SK-N-SH (cell line): ENCODE measurements around the gene PYGM. TPM values are rescaled to one million over a fixed set of nuclear protein-coding genes. Genes with fewer than 3 reads are reported as not detected.

Experiments used
- CTCF ChIA-PET: fragments of 300-600, 350-600 bp; formaldehyde crosslinking; extraction: SDS; loops from one replicate; lab custom pipeline; 2021; lab: Yijun Ruan, JAX
- POLR2A ChIA-PET: fragments of 350-600 bp; sonication (Branson Sonifier 250); formaldehyde crosslinking; extraction: SDS; loops from one replicate; lab custom pipeline; 2020; ENCODE audit warnings: antibody characterized with exemption, inconsistent platforms; lab: Yijun Ruan, JAX
- DNase-seq: peaks from one replicate; pipeline ENCODE4 v3.0.0; 2012
- H2AFZ ChIP-seq: fragments of 200-600 bp; sonication (generic); 2 replicates; pipeline ENCODE4 v1.8.1; 2016; ENCODE audit warnings: antibody characterized with exemption, mild to moderate bottlenecking, low read depth
- H3F3A ChIP-seq: fragments of 200-600 bp; sonication (generic); replicated peaks from 2 replicates; pipeline ENCODE3; 2016; ENCODE audit warnings: antibody characterized with exemption, mild to moderate bottlenecking; ENCODE audit not compliant: insufficient read depth
- H3K27ac ChIP-seq, 2 experiments: fragments of 200-500 bp in 1 of 2; fragments of 200-600 bp in 1 of 2; sonication (Bioruptor generic) in 1 of 2; sonication (generic), shearing (Covaris generic) in 1 of 2; 2 replicates each; pipeline versions ENCODE4 v1.5.1 to v1.6.1; 2014 to 2016; ENCODE audit warnings: low read depth in 2 of 2, inconsistent platforms in 1 of 2, low read length in 1 of 2, mild to moderate bottlenecking in 1 of 2, mixed read lengths in 1 of 2
- H3K27me3 ChIP-seq: fragments of 200-600 bp; sonication (generic), shearing (Covaris generic); 2 replicates; pipeline ENCODE4 v1.6.1; 2016; ENCODE audit warnings: mixed run types; ENCODE audit not compliant: insufficient read depth
- H3K36me3 ChIP-seq, 2 experiments: fragments of 200-500 bp in 1 of 2; fragments of 200-600 bp in 1 of 2; sonication (Bioruptor generic) in 1 of 2; sonication (generic) in 1 of 2; replicated peaks in 1 of 2; 2 replicates each; pipeline versions ENCODE3 to v1.5.1; 2014 to 2016; ENCODE audit warnings: low read length in 1 of 2, mild to moderate bottlenecking in 1 of 2; ENCODE audit not compliant: insufficient read depth in 2 of 2, control insufficient read depth in 1 of 2
- H3K4me1 ChIP-seq, 2 experiments: fragments of 200-500 bp in 1 of 2; fragments of 200-600 bp in 1 of 2; sonication (Bioruptor generic) in 1 of 2; sonication (generic), shearing (Covaris generic) in 1 of 2; 2 replicates each; pipeline versions ENCODE4 v1.5.1 to v1.6.1; 2014 to 2016; ENCODE audit warnings: low read depth in 1 of 2, low read length in 1 of 2, mixed run types in 1 of 2; ENCODE audit not compliant: insufficient read depth in 2 of 2, control insufficient read depth in 1 of 2
- H3K4me2 ChIP-seq: fragments of 200-600 bp; sonication (generic), shearing (Covaris generic); 2 replicates; pipeline ENCODE4 v1.6.1; 2017; ENCODE audit warnings: mixed run types
- H3K4me3 ChIP-seq, 2 experiments: fragments of 200-500 bp in 1 of 2; fragments of 200-600 bp in 1 of 2; sonication (Bioruptor generic) in 1 of 2; sonication (generic), shearing (Covaris generic) in 1 of 2; 2 replicates each; pipeline versions ENCODE4 v1.5.1 to v1.8.1; 2014 to 2016; ENCODE audit warnings: low read depth in 2 of 2, inconsistent platforms in 1 of 2, low read length in 1 of 2, mild to moderate bottlenecking in 1 of 2, mixed read lengths in 1 of 2, moderate library complexity in 1 of 2
- H3K79me2 ChIP-seq: fragments of 200-600 bp; sonication (generic); 2 replicates; pipeline ENCODE4 v1.8.1; 2017; ENCODE audit warnings: mild to moderate bottlenecking; ENCODE audit not compliant: insufficient read depth
- H3K9ac ChIP-seq: fragments of 200-600 bp; sonication (generic); 2 replicates; pipeline ENCODE4 v1.6.1; 2017; ENCODE audit warnings: mixed run types
- H3K9me2 ChIP-seq: fragments of 200-600 bp; sonication (generic); 2 replicates; pipeline ENCODE4 v1.6.1; 2017; ENCODE audit warnings: mixed run types
- H3K9me3 ChIP-seq: fragments of 200-600 bp; sonication (generic); 2 replicates; pipeline ENCODE4 v1.6.1; 2017; ENCODE audit warnings: mixed run types, mild to moderate bottlenecking, moderate library complexity
- H4K20me1 ChIP-seq: fragments of 200-600 bp; sonication (generic); 2 replicates; pipeline ENCODE4 v1.6.1; 2017; ENCODE audit warnings: mild to moderate bottlenecking, mixed run types; ENCODE audit not compliant: insufficient read depth
- CHD2 ChIP-seq: fragments of 150-350 bp; IDR thresholded peaks from 2 replicates; pipeline ENCODE4 v1.6.1; 2018; ENCODE audit warnings: low read length; ENCODE audit not compliant: partially characterized antibody
- ELF1 ChIP-seq: IDR thresholded peaks from 2 replicates; pipeline ENCODE4 v1.4.0; 2012
- EP300 ChIP-seq, 2 experiments: IDR thresholded peaks; 2 replicates each; pipeline versions ENCODE4 v1.4.0 to v1.6.1; 2012; ENCODE audit warnings: borderline replicate concordance in 1 of 2, low read depth in 1 of 2, low read length in 1 of 2
- EZH2phosphoT487 ChIP-seq: fragments of 200-600 bp; sonication (generic); IDR thresholded peaks from 2 replicates; pipeline ENCODE4 v1.6.1; 2017; ENCODE audit warnings: low read depth, mixed run types, mild to moderate bottlenecking, antibody characterized with exemption, moderate library complexity, borderline replicate concordance
- FOSL2 ChIP-seq: IDR thresholded peaks from 2 replicates; pipeline ENCODE4 v1.4.0; 2012; ENCODE audit warnings: low read depth, mild to moderate bottlenecking, moderate library complexity, borderline replicate concordance
- IRF3 ChIP-seq: fragments of 150-350 bp; IDR thresholded peaks from 2 replicates; pipeline ENCODE4 v1.6.1; 2016; ENCODE audit warnings: mild to moderate bottlenecking, low read depth, low read length
- NFIC ChIP-seq: IDR thresholded peaks from 2 replicates; pipeline ENCODE4 v1.4.0; 2012; ENCODE audit warnings: borderline replicate concordance
- PBX3 ChIP-seq: IDR thresholded peaks from 2 replicates; pipeline ENCODE4; 2012
- POLR2AphosphoS5 ChIP-seq: IDR thresholded peaks from 2 replicates; pipeline ENCODE4 v1.6.1; 2012; ENCODE audit warnings: low read depth, low read length
- RAD21 ChIP-seq: IDR thresholded peaks from 2 replicates; pipeline ENCODE4 v1.6.1; 2012; ENCODE audit warnings: mild to moderate bottlenecking, low read length
- REST ChIP-seq: IDR thresholded peaks from 2 replicates; pipeline ENCODE4 v1.6.1; 2012; ENCODE audit warnings: mild to moderate bottlenecking, low read depth, low read length, moderate library complexity
- RXRA ChIP-seq: IDR thresholded peaks from 2 replicates; pipeline ENCODE4 v1.4.0; 2012; ENCODE audit warnings: low read depth, mild to moderate bottlenecking, borderline replicate concordance
- SIN3A ChIP-seq: IDR thresholded peaks from 2 replicates; pipeline ENCODE4 v1.6.1; 2012; ENCODE audit warnings: low read depth, mild to moderate bottlenecking, low read length, moderate library complexity, borderline replicate concordance
- TEAD4 ChIP-seq: IDR thresholded peaks from 2 replicates; pipeline ENCODE4 v1.4.0; 2012; ENCODE audit warnings: mild to moderate bottlenecking, borderline replicate concordance; ENCODE audit not compliant: insufficient read depth
- USF1 ChIP-seq: IDR thresholded peaks from 2 replicates; pipeline ENCODE4 v1.4.0; 2012; ENCODE audit warnings: low read depth, borderline replicate concordance
- ZBTB33 ChIP-seq: IDR thresholded peaks from 2 replicates; pipeline ENCODE4 v1.4.0; 2012; ENCODE audit warnings: low read depth, borderline replicate concordance
- WGBS: methylation state at CpG from one replicate; pipeline ENCODE4 v1.1.6; 2017; ENCODE audit warnings: low lambda C conversion rate; 5-methylcytosine and 5-hydroxymethylcytosine counted together
- polyA plus RNA-seq, 3 experiments: library from polyadenylated mRNA; depleted of rRNA; stranded (reverse); fragments of >200 nt; gene quantifications; 2 replicates each; pipeline ENCODE4 v1.2.3, GENCODE V29; 2012

Gene PYGM
- polyA plus RNA-seq, 1 of the 3 experiments (the other 2 are of a cell fraction): 0.08 TPM

GRCh38 chr11:64794526-64794925 is 34.8 kb upstream of the PYGM start:
- ChIA-PET CTCF (interaction anchor here (0.6 to 1.1 kb wide), 3 partner anchors 9 to 535 kb away, joined by 3 to 4 read pairs (median 3); no protein-coding TSS in a partner anchor), POLR2A (interaction anchor here (0.7 kb wide), 1 partner anchor 219 kb away, joined by 3 read pairs; no protein-coding TSS in a partner anchor)
- Histone ChIP-seq H3K9me2 (no peaks in the 10 kb centered on the region), H3K4me2 (no peak overlapping the region), H3K4me3 (no peak overlapping the region), H3K4me1 (no peaks in the 10 kb centered on the region), H2AFZ (no peak overlapping the region), H3K36me3 (peaks cover 0 to 20% of the 10 kb centered on the region in 2 experiments), H4K20me1 (no peaks in the 10 kb centered on the region), H3K79me2 (no peaks in the 10 kb centered on the region), H3K27me3 (no peaks in the 10 kb centered on the region), H3K27ac (no peak overlapping the region), H3K9ac (no peak overlapping the region), H3F3A (no peaks in the 10 kb centered on the region), H3K9me3 (no peaks in the 10 kb centered on the region)
- TF ChIP-seq POLR2AphosphoS5 (no peak), EZH2phosphoT487 (no peak), RXRA (no peak), USF1 (no peak), EP300 (IDR thresholded peaks at IDR 0.05; ENCODE audit: borderline replicate concordance in 1 of 2, low read depth in 1 of 2, low read length in 1 of 2) (no peak), SIN3A (no peak), FOSL2 (no peak), IRF3 (no peak), ZBTB33 (no peak)
- no peak for DNase-seq
- WGBS: 94% methylated on average over 10 of the region's 10 CpGs

GRCh38 chr11:64793271-64794160 is 33.7 kb upstream of the PYGM start:
- no peak overlapping the region for H3K9ac ChIP-seq
- H3K27me3 ChIP-seq: no peaks in the 10 kb centered on the region
- DNase-seq: peak; percentile 37
- no peaks in the 10 kb centered on the region for H3K4me1 ChIP-seq
- 89% methylated on average over 8 of the region's 11 CpGs for WGBS
- ChIA-PET POLR2A (interaction anchor here (0.6 kb wide), 1 partner anchor 31 kb away, joined by 5 read pairs; no protein-coding TSS in a partner anchor), CTCF (interaction anchor here (1.0 to 1.1 kb wide), 2 partner anchors 8 to 26 kb away, joined by 3 to 4 read pairs; no protein-coding TSS in a partner anchor)
- no peak overlapping the region for H3K4me3 ChIP-seq
- no peaks in the 10 kb centered on the region for H3K9me2 ChIP-seq
- H3K36me3 ChIP-seq: peaks cover 0 to 18% of the 10 kb centered on the region in 2 experiments
- H4K20me1 ChIP-seq: no peaks in the 10 kb centered on the region
- H3K79me2 ChIP-seq: no peaks in the 10 kb centered on the region
- H3K4me2 ChIP-seq: no peak overlapping the region
- H3K9me3 ChIP-seq: no peaks in the 10 kb centered on the region
- 0 out of 4 replicates have a peak overlapping the region, but pooled peaks of 1 of the 2 experiments have one; percentile 30 for H3K27ac ChIP-seq
- no peaks in the 10 kb centered on the region for H3F3A ChIP-seq
- no peak overlapping the region for H2AFZ ChIP-seq
- TF ChIP-seq POLR2AphosphoS5 (no peak), RXRA (no peak), PBX3 (no peak), NFIC (no peak), RAD21 (no peak), TEAD4 (no peak), REST (no peak), ELF1 (no peak), CHD2 (no peak)
